OCI-LY7 (cell line): ENCODE data around the gene FKBP15. TPM values are rescaled to one million over a fixed set of nuclear protein-coding genes. Genes with fewer than 3 reads are reported as not detected.
A peak's percentile ranks its signal among the peaks of the same experiment; 100 is the strongest.

Source experiments
- BruUV-seq: library from RNA; stranded (reverse); fragments of 400-500 nt; replicated peaks from 2 replicates; lab custom pipeline; 2021; lab: Mats Ljungman, UMichigan
- CTCF ChIA-PET: fragments of 300-600 bp; sonication (Branson Sonifier 250); formaldehyde crosslinking; loops from one replicate; lab custom pipeline; 2022; ENCODE audit warnings: antibody characterized with exemption; ENCODE audit not compliant: unreplicated experiment; lab: Charles Lee
- POLR2A ChIA-PET: fragments of 300-600 bp; sonication (Branson Sonifier 250); formaldehyde crosslinking; loops from one replicate; lab custom pipeline; 2022; ENCODE audit warnings: antibody characterized with exemption; lab: Charles Lee
- DNase-seq: peaks from one replicate; pipeline ENCODE4 v3.0.0-alpha.2; 2015; ENCODE audit warnings: low spot score
- H2AFZ ChIP-seq: fragments of 200-600 bp; sonication (generic), shearing (Covaris generic); 2 replicates; pipeline ENCODE4 v1.6.1; 2014; ENCODE audit warnings: mild to moderate bottlenecking, antibody characterized with exemption, low read length, moderate library complexity
- H3K27ac ChIP-seq: fragments of 200-600 bp; sonication (generic); 2 replicates; pipeline ENCODE4 v1.5.1; 2014; ENCODE audit warnings: mixed run types, low read depth, mild to moderate bottlenecking, moderate library complexity, low read length, inconsistent platforms; ENCODE audit not compliant: poor library complexity, severe bottlenecking
- H3K36me3 ChIP-seq: fragments of 200-600 bp; sonication (generic); 2 replicates; pipeline ENCODE4 v1.6.1; 2014; ENCODE audit warnings: mild to moderate bottlenecking, antibody characterized with exemption, low read length, moderate library complexity, mixed read lengths; ENCODE audit not compliant: insufficient read depth
- H3K4me1 ChIP-seq: fragments of 200-600 bp; sonication (generic); 2 replicates; pipeline ENCODE4 v1.5.1; 2014; ENCODE audit warnings: mild to moderate bottlenecking, low read length; ENCODE audit not compliant: insufficient read depth, poor library complexity, severe bottlenecking
- H3K4me2 ChIP-seq: fragments of 200-600 bp; sonication (generic); 2 replicates; pipeline ENCODE4 v1.6.1; 2014; ENCODE audit warnings: mild to moderate bottlenecking, low read length
- H3K4me3 ChIP-seq: fragments of 200-600 bp; sonication (generic); 2 replicates; pipeline ENCODE4 v1.5.1; 2014; ENCODE audit warnings: mild to moderate bottlenecking, low read depth, low read length; ENCODE audit not compliant: poor library complexity, severe bottlenecking
- H3K79me2 ChIP-seq: fragments of 200-600 bp; sonication (generic); 2 replicates; pipeline ENCODE4 v1.6.1; 2016; ENCODE audit warnings: low read depth, mild to moderate bottlenecking, low read length, moderate library complexity, mixed read lengths; ENCODE audit not compliant: insufficient read depth
- H3K9me2 ChIP-seq: fragments of 200-600 bp; sonication (generic); 2 replicates; pipeline ENCODE4 v1.6.1; 2016; ENCODE audit warnings: mild to moderate bottlenecking, low read length, mixed read lengths; ENCODE audit not compliant: insufficient read depth
- H3K9me3 ChIP-seq: fragments of 200-600 bp; sonication (generic); 2 replicates; pipeline ENCODE4 v1.6.1; 2014; ENCODE audit warnings: mild to moderate bottlenecking, mixed run types, low read length, mixed read lengths
- H4K20me1 ChIP-seq: fragments of 200-600 bp; sonication (generic); 2 replicates; pipeline ENCODE4 v1.6.1; 2014; ENCODE audit warnings: mild to moderate bottlenecking, antibody characterized with exemption, low read length, moderate library complexity, mixed read lengths; ENCODE audit not compliant: insufficient read depth
- EZH2phosphoT487 ChIP-seq: fragments of 200-600 bp; sonication (generic); IDR thresholded peaks from 2 replicates; pipeline ENCODE4 v1.6.1; 2018; ENCODE audit warnings: low read depth, borderline replicate concordance, mild to moderate bottlenecking, mixed run types, antibody characterized with exemption, low read length, moderate library complexity, mixed read lengths
- intact Hi-C: fragments of 100-400 bp; cut with micrococcal nuclease; formaldehyde crosslinking; loops from one replicate; pipeline ENCODE4 v1.10.0; 2022; ENCODE audit not compliant: unreplicated experiment
- total RNA-seq, 2 experiments: library from RNA; depleted of rRNA in 1 of 2; stranded (reverse); fragments of >200 nt in 1 of 2; shearing (Covaris generic) in 1 of 2; gene quantifications; 2 replicates each; pipeline ENCODE4 v1.2.3, GENCODE V29; 2014 to 2022
- TF ChIP-seq, protein P1 (sequence below): fragments of 200-600 bp; sonication (generic); conservative IDR thresholded peaks from 2 replicates; pipeline ENCODE4 v1.5.1; 2014; ENCODE audit warnings: mild to moderate bottlenecking, antibody characterized with exemption, low read length, moderate library complexity, mixed read lengths

The FKBP15 gene
- total RNA-seq, 2 experiments from 2014 or later, result 39.9 to 58.0 TPM

DNA sequence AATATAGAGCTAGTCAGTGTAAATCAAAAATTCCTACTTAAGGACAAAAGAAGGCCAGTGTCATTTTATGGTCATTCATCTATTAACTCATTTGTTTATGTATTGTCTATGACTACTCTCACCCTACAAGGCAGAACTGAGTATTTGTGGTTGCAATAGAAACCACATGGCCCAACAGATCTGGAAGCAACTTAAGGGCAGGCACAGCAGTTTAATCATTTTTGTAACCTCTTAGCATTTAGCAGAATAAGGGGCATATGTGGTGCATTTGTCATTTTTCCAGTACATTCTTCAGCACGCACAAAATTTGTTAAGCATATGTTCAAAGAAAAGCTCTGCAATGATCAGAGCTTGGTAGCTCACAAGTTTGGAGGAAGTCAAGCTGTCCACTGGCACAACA is 1.1 kb downstream of the FKBP15 start:
- BruUV-seq, result no TSS peak
- Histone ChIP-seq H3K4me3 (peak overlapping the region; percentile 92), H3K36me3 (peaks cover 31% of the 10 kb centered on the region), H3K4me1 (peaks cover 48% of the 10 kb centered on the region), H2AFZ (no peak overlapping the region), H3K9me2 (no peaks in the 10 kb centered on the region), H3K79me2 (peaks cover 71% of the 10 kb centered on the region), H3K4me2 (peak overlapping the region; percentile 98), H3K27ac (peak overlapping the region; percentile 89), H4K20me1 (peaks cover 21% of the 10 kb centered on the region; the same call in 1 of the 2 replicates), H3K9me3 (no peaks in the 10 kb centered on the region)
- intact Hi-C loops, result loop anchor here (1.0 to 2.0 kb wide), 3 partner anchors 55 to 359 kb away; partner anchors contain the start of genes CDC26 and PRPF4
- peak; percentile 30 for DNase-seq
- CTCF ChIA-PET, result no interaction called here
- POLR2A ChIA-PET, result interaction anchor here (0.6 to 4.6 kb wide), 9 partner anchors 12 to 142 kb away, joined by 3 to 31 read pairs (median 5); partner anchors contain the start of genes CDC26 and PRPF4
- TF ChIP-seq, protein P1, sequence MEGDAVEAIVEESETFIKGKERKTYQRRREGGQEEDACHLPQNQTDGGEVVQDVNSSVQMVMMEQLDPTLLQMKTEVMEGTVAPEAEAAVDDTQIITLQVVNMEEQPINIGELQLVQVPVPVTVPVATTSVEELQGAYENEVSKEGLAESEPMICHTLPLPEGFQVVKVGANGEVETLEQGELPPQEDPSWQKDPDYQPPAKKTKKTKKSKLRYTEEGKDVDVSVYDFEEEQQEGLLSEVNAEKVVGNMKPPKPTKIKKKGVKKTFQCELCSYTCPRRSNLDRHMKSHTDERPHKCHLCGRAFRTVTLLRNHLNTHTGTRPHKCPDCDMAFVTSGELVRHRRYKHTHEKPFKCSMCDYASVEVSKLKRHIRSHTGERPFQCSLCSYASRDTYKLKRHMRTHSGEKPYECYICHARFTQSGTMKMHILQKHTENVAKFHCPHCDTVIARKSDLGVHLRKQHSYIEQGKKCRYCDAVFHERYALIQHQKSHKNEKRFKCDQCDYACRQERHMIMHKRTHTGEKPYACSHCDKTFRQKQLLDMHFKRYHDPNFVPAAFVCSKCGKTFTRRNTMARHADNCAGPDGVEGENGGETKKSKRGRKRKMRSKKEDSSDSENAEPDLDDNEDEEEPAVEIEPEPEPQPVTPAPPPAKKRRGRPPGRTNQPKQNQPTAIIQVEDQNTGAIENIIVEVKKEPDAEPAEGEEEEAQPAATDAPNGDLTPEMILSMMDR, result no peak
- no peak for TF ChIP-seq EZH2phosphoT487

DNA sequence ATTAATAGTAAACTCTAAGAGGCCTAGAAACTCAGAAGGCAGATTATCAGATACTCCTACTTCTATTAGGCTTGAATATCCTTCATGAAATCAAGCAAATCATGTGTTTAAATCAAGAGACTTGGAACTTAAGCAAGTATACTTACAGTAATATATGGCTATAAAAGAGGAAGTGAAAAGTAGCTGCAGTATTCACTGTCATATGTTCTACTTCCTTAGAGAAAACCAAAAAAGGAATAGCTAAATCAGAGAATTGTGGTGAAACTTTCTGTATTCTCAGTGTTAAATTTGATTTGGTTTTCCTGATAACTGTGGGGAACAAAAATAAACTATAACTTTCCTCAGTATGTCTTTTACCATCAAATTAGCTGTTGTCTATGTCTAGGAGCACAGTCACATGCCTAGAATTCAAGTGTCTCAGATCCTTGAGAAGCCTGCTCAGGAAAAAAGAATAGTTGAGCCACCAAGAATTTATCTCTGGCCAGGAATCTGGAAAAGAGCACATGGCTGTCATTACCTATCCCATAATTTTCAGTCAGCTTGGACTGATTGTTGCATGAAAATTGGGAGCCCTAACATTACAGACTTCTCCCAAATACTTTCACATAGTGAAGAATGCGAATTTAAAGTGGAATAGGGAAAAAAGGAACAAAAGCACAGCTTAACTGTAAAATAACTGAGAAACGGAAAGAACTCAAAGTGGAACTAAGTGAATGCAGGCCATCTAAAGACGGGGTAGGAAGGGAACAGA is 1.7 kb downstream of the FKBP15 start:
- peaks cover 49% of the 10 kb centered on the region for H3K4me1 ChIP-seq
- intact Hi-C loops, result loop anchor here (1.0 kb wide), 1 partner anchor 69 kb away; no protein-coding TSS in a partner anchor
- no peaks in the 10 kb centered on the region for H3K9me3 ChIP-seq
- peaks cover 21% of the 10 kb centered on the region; the same call in 1 of the 2 replicates for H4K20me1 ChIP-seq
- peak overlapping the region; percentile 92 for H3K4me3 ChIP-seq
- BruUV-seq, result no TSS peak
- peak; percentile 66 for DNase-seq
- peak overlapping the region; percentile 89 for H3K27ac ChIP-seq
- no peak overlapping the region for H2AFZ ChIP-seq
- peaks cover 37% of the 10 kb centered on the region for H3K36me3 ChIP-seq
- CTCF ChIA-PET, result no interaction called here
- H3K4me2 ChIP-seq, result peak overlapping the region; percentile 98
- no peaks in the 10 kb centered on the region for H3K9me2 ChIP-seq
- TF ChIP-seq, protein P1, result no peak
- TF ChIP-seq EZH2phosphoT487, result no peak
- H3K79me2 ChIP-seq, result peaks cover 78% of the 10 kb centered on the region
- POLR2A ChIA-PET, result interaction anchor here (0.6 to 4.6 kb wide), 9 partner anchors 13 to 417 kb away, joined by 3 to 31 read pairs (median 5); partner anchors contain the start of genes CDC26 and PRPF4

DNA sequence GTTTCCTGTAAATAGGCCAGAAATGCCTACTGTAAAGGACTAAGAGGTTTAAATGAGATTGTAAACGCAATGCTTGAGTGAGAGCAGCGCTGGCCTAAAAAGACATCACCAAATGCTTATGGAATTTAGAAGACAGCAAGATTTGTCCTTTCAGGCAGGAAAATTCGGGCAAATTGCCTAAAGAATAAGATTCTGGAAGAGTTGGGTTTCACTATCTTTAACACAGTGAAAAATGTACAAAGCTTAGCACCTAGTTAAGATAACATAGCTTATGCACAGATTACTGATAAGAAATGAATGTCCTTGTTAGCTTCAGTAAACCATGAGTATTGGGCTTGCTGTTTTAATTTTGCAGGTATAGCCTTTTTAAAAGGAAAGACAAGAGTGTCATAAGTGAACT is 4.7 kb downstream of the FKBP15 start:
- intact Hi-C loops, result no loop called here

More for the DNA sequence above, 4.7 kb downstream of the FKBP15 start:
- no peak for TF ChIP-seq EZH2phosphoT487
- TF ChIP-seq, protein P1, result no peak
- CTCF ChIA-PET, result no interaction called here
- Histone ChIP-seq H2AFZ (no peak overlapping the region), H3K4me2 (0 out of 2 replicates have a peak overlapping the region, but pooled peaks have one; percentile 9), H3K9me3 (no peaks in the 10 kb centered on the region), H3K9me2 (no peaks in the 10 kb centered on the region), H3K36me3 (peaks cover 63% of the 10 kb centered on the region), H3K4me1 (peaks cover 32% of the 10 kb centered on the region), H4K20me1 (peaks cover 17% of the 10 kb centered on the region; the same call in 1 of the 2 replicates), H3K79me2 (peaks cover 92% of the 10 kb centered on the region), H3K4me3 (no peak overlapping the region), H3K27ac (no peak overlapping the region)
- POLR2A ChIA-PET, result no interaction called here
- BruUV-seq, result no TSS peak
- no peak for DNase-seq
